Measurements from ENCODE around the gene PAM.
"Not testable (repeated sequence)": the region's sequence is repeated elsewhere in the genome, so short reads cannot be mapped to it uniquely, and the experiment has no call there.

Gene PAM

DNA sequence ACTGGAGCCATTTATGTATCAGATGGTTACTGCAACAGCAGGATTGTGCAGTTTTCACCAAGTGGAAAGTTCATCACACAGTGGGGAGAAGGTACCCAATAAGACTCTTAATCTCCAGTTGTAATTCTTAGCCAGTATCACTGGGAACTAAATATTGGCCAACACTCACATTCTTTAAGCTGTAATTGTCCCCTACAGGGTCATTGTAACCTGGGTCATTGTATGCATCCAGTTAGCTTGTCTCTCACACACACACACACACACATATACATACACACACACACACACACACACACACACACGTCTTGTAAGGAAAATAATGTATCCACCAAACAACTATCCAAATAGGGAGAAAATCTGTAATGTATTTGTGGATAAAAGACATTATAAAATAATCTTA lies 251.8 kb downstream of the PAM start:
- DNase-seq, result no peak

DNA sequence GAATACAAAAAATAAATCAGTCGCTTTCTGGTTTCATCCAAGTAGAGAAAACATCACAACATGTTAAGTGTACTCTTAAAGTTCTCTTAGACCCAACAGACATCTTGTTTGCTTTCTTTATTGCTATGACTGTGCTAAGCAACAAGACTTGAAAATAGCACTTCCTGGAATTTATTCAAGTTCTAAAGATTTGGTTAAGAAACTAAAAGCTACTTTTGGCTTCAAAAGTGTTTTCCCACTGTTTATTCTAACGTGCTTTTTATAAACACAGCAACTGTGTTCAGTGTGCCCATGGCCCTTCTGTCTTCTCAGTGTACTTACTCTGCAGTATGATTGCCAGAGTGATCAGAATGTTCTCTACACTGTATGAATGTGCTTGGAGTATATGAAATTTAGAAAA lies 255.1 kb downstream of the PAM start:
- no peak for DNase-seq

DNA sequence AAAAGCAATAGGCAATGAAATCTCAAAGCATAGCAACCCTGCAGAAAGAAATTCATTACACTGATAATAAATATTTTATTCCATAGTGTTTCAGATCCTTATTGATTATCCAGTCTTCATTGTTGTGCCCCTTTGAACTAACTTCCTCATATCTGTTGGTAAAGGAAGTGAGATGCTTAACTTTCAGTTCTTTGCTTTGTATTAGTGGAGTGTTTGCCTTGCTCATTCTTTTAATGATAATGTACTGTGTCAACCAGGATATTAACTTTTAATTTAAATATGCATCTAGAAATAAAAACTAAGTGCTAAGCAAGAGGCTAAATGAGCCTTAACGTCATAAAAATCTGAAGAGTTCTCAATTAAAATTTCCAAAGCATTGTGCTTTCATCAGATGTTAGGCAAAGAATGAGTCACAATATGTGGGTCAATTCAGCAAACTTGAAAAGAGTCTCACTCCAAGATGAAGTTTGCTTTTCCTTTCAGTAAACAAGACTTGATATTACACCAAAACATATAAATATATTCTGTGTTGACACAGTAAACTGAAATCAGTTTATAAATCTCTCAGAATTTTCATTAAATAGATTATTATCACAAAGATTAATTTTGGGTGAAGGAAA lies 258.9 kb downstream of the PAM start:
- no peak for DNase-seq

DNA sequence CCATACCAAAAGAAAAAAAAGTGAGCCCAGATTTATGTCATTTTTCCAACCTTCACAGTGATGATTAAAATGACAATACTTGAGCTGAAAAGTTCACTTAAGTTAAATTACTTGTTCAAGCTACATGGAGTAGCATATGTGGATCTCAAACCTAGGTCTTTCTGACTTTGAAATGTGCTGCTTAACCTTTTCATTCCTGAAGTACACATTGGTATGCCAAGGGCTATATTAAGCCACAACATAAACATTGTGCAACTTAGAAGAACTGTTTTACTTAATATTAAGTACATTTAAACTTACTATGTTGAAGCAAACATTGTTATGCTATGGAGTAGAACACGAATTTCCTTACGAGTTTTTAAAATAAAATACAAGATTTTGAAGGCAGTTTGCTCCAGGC lies 259.9 kb downstream of the PAM start:
- DNase-seq, result no peak

DNA sequence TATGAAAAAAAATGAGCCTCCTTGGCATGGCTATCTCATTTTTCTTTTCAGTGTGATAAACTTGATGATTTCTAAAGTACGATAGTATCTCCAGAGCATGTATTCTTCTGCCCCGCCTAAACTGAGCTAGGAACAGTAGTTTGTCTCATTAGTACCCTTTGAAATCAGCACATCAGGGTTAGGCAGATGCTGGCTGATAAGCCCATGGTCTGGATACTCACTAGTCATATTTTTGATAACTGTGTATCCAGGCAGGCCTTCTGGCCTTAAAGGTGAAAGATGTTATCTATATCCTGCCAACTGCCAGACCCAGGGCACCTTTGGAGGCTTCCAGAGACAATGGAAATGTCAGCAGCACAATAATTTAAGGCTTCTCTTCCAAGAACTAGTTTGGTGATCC lies 261.1 kb downstream of the PAM start:
- DNase-seq, result no peak

DNA sequence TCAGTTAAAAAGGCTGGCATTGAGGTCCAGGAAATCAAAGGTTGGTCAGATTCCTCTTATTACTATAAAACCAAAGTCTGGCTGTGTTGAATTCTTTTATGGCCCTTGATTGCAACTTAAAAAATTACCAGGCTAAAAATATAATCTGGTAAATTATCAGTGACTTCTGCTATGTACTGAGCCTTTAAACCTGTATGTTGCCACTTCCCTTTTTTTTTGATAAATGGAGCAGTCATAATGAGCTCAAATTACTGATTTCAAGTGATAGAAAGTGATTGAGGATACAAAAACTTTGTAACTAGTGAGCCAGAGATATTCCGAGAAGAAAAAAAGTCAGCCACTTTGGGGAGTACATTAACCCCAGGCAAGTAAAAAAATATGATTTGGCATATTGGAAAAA lies 264.7 kb downstream of the PAM start:
- no peak for DNase-seq

DNA sequence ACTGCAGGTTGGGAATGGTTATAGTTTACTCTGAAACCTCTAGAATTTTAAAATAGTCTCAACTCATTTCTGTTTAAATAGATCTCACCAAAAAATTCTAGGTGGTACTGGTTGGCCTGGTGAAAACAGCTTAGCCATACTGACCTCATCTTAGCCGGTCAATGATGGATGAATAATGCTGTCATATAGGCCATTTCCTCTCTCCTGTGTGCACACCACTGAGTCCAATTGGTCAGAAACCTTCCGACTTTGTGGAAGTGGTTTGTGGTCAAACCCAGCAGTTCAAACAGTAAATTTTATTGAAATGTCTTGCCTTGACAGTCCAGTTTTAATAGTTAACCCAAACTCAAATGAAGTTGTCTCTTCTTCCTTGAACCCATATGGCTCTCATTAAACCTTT lies 266.2 kb downstream of the PAM start:
- DNase-seq, result no peak

DNA sequence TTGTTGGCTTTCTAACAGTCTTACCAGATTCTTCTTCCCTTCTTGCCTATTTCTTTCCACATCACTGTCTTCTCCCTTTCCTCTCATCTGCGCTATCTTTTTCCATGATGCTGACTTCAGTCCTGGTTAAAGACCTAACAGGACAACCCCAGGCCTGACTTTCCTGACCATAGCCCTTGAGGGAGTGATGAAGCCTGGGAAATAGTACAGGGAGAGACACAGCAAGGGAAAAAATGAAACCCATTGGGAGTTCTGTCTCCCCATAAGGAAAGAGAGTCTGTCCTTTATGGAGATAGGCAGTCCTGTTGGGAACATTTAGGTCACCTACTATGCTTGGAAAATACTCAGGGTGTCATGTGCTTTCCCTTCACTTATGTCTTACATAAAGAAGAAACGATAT lies 272.2 kb downstream of the PAM start:
- DNase-seq, result no peak

DNA sequence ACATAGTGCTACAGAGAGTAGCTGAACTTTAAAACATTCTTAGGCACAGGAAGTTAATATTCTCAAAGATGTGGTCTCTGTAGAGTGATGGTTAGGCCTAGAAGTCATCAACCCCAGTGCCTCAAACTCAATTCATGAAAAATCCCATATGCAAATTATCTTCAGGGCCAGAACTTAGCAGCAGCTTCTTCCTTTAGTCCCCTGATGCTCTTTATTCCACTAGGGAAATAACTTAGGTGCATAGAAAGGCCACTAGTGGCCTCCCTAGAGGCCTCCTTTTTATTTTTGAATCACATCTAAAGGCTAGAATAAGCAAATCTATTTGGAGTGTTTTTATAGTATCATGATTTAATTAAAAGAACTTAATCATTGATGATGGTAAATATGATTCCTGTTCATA lies 276.5 kb downstream of the PAM start:
- no peak for DNase-seq

DNA sequence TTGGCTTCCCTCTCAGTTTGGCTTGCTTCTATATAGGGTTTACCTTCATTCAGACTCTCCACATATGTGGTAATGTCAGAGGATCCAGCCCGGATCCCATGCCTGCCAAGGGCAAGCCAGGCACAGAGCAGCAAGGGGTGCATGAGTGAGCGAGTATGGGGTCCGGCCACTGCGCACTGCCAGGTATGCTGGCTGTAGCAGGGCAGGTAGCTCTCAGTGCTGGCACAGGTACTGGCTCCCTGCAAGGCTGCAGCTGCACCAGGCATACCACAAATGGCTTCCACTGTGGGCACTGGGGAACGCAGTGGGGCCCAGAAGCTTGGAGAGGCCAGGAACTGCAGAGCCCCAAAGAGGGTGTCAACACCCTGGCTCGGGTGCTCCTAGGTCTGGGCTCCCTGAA lies 278.6 kb downstream of the PAM start:
- DNase-seq, result no peak

DNA sequence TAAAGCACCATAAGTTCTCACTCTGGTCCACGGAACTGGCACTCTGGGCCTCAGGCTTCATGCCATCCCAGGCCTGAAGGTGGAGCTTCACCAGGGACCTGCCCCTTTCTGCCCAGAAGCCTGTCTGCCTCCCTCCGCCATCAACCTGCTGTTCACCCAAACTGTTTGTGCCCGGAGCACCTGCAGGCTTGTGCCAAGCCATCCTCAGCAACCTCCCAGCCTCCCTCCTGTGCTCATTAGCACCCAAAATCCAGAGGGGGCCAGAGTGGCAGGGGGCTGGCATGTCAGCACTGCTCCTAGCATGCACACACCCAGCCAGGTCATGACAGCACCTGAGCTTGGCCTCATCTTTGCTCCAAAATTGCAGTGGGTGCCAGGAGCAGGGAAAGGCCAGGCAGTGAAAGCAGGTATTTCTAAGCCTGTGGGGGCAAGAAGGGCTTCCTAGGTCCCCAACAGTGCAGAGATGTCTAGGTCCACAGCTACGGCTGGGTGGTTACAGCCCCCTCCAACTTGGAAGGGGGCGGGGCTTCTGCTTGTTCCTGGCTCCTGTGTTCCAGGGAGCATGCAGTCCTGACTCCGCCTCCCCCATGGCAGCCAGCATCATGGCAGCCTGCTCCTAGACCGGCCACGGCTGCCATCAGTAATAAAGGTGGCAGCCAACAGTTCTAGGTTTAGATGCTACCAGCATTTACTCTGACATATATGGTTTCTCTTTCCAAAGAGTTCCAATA lies 279.7 kb downstream of the PAM start:
- DNase-seq, result no peak

DNA sequence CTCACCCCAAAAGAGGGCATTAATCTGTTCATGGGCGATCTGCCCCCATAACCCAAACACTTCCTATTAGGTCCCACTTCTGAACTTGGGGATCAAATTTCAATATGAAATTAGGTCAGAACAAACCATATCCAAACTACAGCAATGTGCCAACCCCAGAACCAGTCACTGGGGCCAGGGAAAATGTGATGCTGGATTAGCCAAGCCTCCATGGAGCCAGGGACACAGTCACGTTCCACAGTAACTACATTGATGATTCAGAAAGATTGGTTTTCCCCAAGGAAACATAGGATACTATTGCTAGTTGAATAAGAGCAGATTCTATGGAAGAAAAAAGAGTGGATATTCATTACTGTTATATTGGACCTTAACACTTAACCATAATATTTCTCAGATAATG lies 280.6 kb downstream of the PAM start:
- DNase-seq, result no peak

DNA sequence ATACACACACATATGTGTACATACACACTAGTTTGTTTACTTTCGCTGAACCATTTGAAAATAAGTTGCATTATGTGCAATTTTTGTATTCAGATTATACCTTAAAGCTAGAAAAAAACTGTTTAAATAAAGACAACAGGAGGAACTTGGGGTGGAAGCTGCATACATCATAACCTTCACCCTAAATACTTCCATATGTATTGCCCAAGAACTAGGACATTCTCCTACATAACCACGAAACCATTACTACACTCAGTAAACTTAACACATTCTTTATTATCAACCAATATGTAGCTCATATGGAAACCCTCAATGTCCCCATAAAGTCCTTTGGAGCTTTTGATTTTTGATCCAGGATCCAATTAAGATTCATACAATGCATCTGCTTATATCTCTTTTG lies 281.5 kb downstream of the PAM start:
- DNase-seq, result no peak

DNA sequence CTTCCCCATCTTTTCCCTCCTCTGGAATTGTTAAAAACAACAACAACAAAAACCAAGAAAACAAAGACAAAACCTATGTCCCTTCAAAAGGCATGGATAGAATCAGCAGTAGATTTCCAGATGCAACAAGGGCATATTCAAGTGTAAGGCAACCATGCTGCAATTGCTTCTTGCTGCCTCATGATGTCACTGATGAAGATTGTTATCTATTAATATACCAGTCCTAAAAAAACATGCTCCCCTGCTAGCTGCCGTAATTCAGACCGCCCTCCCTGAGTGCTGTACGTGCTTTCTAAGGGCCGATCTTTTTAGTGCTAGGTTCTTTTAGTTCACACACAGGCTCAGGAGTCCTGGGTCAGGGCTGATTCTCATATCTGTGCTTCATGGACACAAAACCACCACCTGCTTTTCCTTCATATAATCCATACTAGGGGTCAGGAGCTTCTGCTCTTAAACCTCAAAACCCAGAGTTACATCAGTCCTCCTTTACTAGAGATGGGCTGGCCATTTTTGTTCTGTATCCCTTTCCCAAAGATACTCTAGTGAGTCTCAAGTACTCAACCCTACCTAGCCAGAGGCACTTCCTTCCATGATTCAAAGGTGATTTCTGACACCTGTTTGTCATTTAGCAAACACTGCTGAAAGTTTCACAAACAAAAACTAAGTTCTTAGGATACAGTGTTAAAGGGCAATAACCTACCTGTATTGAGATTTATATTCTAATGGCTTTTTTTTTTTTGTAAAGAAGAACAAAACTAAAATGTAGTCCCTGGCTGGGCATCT lies 282.8 kb downstream of the PAM start:
- no peak for DNase-seq

DNA sequence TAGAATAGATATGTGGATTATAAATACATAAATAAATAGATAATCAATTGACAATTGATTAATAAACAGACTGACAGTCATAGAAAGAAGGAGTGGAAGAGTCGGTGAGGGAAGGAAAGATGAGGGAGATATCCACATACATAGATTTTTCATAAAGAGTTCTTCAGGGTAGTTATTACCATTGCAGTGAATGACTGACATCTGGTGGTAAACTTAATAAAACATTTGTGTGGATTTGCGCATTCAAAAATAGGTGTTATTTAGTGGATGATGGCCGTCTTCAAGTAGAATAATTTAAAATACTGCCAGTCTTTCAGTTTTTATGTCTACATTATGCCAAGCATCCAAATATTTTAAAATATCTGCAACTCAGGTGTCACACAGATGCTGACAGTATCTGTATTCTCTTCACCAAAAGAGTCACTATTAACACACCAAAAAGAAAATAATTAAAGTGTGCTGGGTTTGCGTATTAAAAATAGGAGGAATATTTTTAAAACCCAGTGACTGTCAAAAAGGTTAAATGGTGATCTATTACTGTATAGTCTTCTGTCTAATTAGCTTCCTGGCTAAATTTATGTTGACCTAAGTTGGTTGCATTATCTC lies 286.1 kb downstream of the PAM start:
- DNase-seq, result no peak

DNA sequence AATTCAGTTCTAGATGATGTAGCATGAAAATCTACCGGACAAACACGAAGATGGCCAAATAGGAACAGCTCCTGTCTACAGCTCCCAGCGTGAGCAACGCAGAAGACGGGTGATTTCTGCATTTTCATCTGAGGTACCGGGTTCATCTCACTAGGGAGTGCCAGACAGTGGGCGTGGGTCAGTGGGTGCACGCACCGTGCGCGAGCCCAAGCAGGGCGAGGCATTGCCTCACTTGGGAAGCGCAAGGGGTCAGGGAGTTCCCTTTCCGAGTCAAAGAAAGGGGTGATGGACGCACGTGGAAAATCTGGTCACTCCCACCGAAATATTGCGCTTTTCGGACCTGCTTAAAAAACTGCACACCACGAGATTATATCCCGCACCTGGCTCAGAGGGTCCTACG lies 291.6 kb downstream of the PAM start:
- DNase-seq, result not testable (repeated sequence)

DNA sequence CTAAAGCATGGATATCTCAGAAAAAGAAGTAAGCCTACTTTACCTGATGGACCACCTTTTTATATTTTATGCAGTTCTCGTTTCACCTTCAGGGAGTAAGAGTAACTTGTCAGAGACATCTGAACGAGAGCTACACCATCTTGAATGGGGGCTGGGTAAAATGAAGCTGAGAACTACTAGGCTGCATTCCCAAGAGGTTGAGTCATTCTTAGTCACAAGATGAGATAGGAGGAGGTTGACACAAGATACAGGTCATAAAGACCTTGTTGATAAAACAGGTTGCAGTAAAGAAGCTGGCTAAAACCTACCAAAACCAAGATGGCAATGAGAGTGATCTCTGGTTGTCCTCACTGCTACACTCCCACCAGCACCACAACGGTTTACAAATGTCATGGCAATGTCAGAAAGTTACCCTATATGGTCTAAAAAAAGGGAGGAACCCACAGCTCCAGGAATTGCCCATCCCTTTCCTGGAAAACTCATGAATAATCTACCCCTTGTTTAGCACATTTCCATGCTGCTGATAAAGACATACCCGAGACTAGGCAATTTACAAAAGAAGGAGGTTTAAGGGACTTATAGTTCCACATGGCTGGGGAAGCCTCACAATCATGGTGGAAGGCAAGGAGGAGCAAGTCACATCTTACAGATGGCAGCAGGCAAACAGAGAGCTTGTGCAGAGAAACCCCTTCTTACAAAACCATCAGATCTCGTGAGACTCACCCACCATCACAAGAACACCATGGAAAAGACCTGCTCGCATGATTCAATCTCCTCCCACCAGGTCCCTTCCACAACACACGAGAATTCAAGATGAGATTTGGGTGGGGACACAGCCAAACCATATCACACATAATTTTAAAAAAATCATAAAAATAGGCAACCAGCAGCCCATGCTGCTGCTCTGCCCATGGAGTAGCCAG lies 302.4 kb downstream of the PAM start:
- no peak for DNase-seq

DNA sequence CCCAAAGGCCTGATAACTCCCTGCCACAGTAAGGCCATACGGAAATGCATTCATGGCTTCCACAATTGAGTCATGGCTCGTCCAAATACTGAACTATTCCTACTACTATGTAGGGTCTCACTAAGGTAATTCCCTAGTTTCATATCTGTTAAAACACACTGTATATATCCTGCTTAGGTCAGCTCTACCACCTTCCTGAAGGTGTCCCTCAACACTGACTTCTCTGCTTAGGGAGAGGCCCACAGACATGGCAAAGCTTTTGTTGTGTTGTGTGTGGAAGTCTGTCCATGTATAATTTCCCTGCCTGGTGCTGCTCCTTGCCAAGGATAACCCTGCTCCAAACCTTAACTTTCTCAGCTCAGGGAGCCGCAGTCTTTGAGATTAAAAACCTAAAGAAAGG lies 304.4 kb downstream of the PAM start:
- no peak for DNase-seq

DNA sequence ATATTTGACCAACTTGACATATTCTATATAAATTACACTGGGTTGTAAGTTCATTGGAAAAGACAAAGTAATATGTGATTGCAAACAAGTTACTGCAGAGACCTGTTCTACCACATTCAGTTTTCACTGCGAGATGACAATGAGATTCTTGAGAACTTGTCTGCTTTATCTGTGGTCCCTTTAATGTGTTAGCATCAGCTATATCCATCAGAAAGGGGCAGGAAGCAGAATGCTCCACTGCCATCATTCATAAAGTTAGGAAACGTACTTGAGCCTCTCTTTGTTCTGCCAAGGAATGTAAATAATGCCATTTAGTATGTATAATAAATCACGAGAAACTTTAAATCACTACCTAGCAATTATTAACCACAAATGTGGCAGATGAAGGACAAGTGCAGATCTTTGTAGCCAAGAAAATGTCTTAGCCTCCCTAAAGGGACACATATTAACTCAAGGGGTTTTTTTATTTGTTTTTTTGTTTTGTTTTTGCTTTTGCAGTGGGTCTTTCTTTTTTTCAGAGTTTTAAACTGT lies 305.4 kb downstream of the PAM start:
- no peak for DNase-seq

DNA sequence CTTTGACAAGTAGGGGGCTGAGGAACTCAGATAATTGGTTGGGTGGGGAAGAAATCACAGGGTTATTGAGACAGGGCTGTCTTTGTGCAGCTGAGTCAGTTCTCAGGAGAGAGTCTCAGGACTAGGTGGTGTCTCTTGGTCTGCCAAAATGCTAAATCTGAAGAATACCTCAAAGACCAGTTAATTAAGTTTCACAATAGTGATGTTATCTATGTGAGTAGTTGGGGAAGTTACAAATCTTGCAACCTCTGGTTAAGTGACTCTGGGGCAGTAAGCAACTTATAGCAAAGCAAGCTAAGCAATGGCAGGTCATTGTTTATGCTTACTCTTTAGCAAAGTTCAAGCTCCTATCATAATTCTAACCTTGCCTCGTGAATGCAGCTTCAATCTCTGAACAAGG lies 311.2 kb downstream of the PAM start:
- DNase-seq, result no peak

DNA sequence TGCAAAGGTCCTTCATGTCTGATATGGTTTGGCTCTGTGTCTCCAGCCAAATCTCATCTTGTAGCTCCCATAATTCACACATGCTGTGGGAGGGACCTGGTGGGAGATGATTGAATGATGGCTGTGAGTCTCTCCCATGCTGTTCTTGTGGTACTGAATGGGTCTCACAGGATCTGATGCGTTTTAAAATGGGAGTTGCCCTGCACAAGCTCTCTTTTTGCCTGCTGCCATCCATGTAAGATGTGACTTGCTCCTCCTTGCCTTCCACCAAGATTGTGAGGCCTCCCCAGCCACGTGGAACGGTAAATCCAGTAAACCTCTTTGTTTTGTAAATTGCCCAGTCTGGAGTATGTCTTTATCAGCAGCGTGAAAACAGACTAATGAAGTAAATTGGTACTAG lies 318.4 kb downstream of the PAM start:
- not testable (repeated sequence) for DNase-seq

DNA sequence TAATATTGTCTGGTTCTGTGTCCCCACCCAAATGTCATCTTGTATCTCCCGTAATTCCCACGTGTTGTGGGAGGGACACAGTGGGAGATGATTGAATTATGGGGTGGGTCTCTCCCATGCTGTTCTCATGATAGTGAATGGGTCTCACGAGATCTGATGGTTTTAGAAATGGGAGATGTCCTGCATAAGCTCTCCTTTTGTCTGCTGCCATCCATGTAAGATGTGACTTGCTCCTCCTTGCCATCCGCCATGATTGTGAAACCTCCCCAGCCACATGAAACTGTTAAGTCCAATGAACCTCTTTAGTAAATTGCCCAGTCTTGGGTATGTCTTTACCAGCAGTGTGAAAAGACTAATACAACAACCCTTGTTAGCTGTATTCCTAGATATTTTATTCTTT lies 320.3 kb downstream of the PAM start:
- DNase-seq, result no peak
